ENCODE data around the gene BCR.
"Not testable (repeated sequence)": the region's sequence is repeated elsewhere in the genome, so short reads cannot be mapped to it uniquely, and the experiment has no call there.

Gene BCR

DNA sequence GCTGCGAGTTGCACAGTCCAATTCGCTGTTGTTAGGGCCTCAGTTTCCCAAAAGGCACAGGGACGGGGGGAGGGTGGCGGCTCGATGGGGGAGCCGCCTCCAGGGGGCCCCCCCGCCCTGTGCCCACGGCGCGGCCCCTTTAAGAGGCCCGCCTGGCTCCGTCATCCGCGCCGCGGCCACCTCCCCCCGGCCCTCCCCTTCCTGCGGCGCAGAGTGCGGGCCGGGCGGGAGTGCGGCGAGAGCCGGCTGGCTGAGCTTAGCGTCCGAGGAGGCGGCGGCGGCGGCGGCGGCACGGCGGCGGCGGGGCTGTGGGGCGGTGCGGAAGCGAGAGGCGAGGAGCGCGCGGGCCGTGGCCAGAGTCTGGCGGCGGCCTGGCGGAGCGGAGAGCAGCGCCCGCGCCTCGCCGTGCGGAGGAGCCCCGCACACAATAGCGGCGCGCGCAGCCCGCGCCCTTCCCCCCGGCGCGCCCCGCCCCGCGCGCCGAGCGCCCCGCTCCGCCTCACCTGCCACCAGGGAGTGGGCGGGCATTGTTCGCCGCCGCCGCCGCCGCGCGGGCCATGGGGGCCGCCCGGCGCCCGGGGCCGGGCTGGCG is at the start of gene BCR:
Gene BCR (plus strand): TSS at position 209 of the 592 bp plus-strand sequence. CDS start 452 bp downstream, outside the sequence.
- peak within 1 kb of the TSS; percentile 81 for H3K4me3 ChIP-seq (ENCODE audit: low read depth, low read length)
- peak within 1 kb of the TSS; percentile 21 for H2AFZ ChIP-seq (ENCODE audit: low read length, unreplicated experiment)
- H3K27ac ChIP-seq (ENCODE audit: low read depth, low read length): no peak within 1 kb of the TSS
- peaks cover 35% of the 10 kb centered on the region for H3K4me1 ChIP-seq (ENCODE audit: control insufficient read depth, insufficient read depth, low read length, unreplicated experiment)
- no peaks in the 10 kb centered on the region for H3K36me3 ChIP-seq (ENCODE audit: insufficient read depth, low read length)
- H3K79me2 ChIP-seq (ENCODE audit: control insufficient read depth, insufficient read depth, low read length, unreplicated experiment): peaks cover 40% of the 10 kb centered on the region
- no peaks in the 10 kb centered on the region for H3K27me3 ChIP-seq (ENCODE audit: insufficient read depth, low read length)

DNA sequence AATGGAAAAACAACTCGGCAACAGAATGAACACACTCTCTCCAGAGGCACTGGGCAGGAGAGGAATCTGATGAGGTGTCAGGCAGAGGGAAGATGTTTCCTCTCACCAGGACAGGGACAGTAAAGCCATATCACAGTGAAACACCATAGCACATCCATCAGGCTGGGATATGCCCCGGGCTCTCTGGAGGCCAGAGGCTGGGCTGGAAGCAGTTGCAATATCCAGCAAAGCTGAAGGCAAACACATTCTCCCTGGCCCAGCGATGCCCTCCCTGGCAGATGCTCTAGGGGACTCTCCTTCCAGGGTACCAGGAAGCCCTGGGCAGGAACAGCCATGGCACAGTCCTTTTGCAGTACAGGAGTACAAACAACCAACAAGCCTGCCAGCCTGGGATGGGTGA is 49.6 kb upstream of the BCR start:
- H3K79me2 ChIP-seq (ENCODE audit: control insufficient read depth, insufficient read depth, low read length, unreplicated experiment): no peaks in the 10 kb centered on the region
- no peak overlapping the region for H2AFZ ChIP-seq (ENCODE audit: low read length, unreplicated experiment)
- no peaks in the 10 kb centered on the region for H3K27me3 ChIP-seq (ENCODE audit: insufficient read depth, low read length)
- no peaks in the 10 kb centered on the region for H3K36me3 ChIP-seq (ENCODE audit: insufficient read depth, low read length)
- no peaks in the 10 kb centered on the region for H3K4me1 ChIP-seq (ENCODE audit: control insufficient read depth, insufficient read depth, low read length, unreplicated experiment)
- H3K27ac ChIP-seq (ENCODE audit: low read depth, low read length): no peak overlapping the region
- H3K4me3 ChIP-seq (ENCODE audit: low read depth, low read length): no peak overlapping the region

DNA sequence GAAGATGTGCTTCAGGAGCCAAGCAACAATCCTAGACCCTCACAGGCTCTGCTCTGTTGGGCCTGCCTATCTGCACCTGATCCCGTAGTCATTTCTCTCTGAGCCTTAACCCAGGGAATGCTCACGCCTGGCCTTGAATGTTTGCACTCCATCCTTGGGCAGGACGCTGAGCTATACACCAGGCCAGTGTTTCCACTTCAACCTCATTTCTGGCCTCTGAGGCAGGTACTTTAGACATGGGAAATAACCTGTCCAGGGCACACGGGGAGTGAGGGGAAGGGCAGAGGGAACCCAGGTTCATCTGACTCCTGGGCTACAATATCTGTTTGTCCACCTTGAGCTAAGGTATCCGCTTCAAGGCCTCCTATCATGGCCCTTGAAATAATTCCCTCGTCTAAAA is 48.4 kb upstream of the BCR start:
- H3K27me3 ChIP-seq (ENCODE audit: insufficient read depth, low read length): no peaks in the 10 kb centered on the region

DNA sequence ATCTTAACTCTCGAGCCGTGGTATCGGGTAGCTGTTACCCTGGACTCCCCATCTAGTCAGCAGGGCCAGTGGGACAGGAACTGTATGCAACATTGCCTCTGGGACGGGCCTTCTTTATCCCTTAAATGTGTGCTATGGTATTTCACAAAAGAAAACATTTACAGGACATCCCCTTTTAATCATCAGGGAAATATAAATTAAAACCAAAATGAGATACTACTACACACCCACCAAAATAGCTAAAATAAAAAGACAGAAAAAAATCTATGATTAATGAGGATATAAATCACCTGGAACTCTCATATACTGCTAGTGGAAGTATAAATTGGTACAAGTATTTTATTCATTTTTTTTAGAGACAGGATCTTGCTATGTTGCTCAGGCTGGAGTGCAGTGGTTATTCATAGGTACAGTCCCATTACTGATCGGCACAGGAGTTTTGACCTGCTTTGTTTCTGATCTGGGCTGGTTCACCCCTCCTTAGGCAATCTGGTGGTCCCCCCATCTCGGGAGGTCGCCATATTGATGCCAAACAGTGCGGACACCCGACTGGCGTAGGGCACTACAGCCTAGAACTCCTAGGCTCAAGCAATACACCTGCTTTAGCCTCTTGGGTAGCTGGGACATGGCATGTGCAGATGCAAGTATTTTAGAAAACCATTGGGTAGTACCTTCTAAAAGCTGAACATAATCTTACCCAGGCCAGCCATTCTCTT is 47.8 kb upstream of the BCR start:
- Histone ChIP-seq H3K27ac (ENCODE audit: low read depth, low read length) (no peak overlapping the region), H2AFZ (ENCODE audit: low read length, unreplicated experiment) (no peak overlapping the region), H3K4me3 (ENCODE audit: low read depth, low read length) (no peak overlapping the region), H3K4me1 (ENCODE audit: control insufficient read depth, insufficient read depth, low read length, unreplicated experiment) (no peaks in the 10 kb centered on the region), H3K36me3 (ENCODE audit: insufficient read depth, low read length) (no peaks in the 10 kb centered on the region), H3K79me2 (ENCODE audit: control insufficient read depth, insufficient read depth, low read length, unreplicated experiment) (no peaks in the 10 kb centered on the region), H3K27me3 (ENCODE audit: insufficient read depth, low read length) (no peaks in the 10 kb centered on the region)

More for the DNA sequence above, 48.4 kb upstream of the BCR start:
- Histone ChIP-seq H3K27ac (ENCODE audit: low read depth, low read length) (no peak overlapping the region), H2AFZ (ENCODE audit: low read length, unreplicated experiment) (no peak overlapping the region), H3K4me3 (ENCODE audit: low read depth, low read length) (no peak overlapping the region), H3K36me3 (ENCODE audit: insufficient read depth, low read length) (no peaks in the 10 kb centered on the region), H3K4me1 (ENCODE audit: control insufficient read depth, insufficient read depth, low read length, unreplicated experiment) (no peaks in the 10 kb centered on the region), H3K79me2 (ENCODE audit: control insufficient read depth, insufficient read depth, low read length, unreplicated experiment) (no peaks in the 10 kb centered on the region)

DNA sequence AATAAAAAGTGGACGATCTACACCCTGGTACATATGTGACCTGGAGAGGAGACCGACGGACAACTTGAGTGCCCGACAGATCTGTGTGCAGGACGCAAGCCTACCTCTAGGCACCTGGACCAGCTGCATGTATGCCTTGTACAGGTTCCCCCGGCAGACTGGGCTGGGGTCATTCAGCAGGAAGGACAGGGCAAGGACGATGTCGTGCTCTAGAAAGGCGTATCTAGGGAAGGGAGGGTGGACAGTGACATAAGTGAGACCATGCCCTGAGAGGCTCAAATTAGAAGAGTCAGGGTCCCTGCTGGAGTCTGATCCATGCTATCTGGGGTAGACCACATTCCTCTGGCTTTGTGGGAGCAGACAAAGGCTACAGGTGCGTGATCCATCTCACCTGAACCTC is 46.4 kb upstream of the BCR start:
- Histone ChIP-seq H3K27me3 (ENCODE audit: insufficient read depth, low read length) (no peaks in the 10 kb centered on the region), H3K4me1 (ENCODE audit: control insufficient read depth, insufficient read depth, low read length, unreplicated experiment) (peaks cover 8% of the 10 kb centered on the region), H3K4me3 (ENCODE audit: low read depth, low read length) (no peak overlapping the region), H3K27ac (ENCODE audit: low read depth, low read length) (no peak overlapping the region), H3K79me2 (ENCODE audit: control insufficient read depth, insufficient read depth, low read length, unreplicated experiment) (no peaks in the 10 kb centered on the region), H3K36me3 (ENCODE audit: insufficient read depth, low read length) (no peaks in the 10 kb centered on the region), H2AFZ (ENCODE audit: low read length, unreplicated experiment) (no peak overlapping the region)

DNA sequence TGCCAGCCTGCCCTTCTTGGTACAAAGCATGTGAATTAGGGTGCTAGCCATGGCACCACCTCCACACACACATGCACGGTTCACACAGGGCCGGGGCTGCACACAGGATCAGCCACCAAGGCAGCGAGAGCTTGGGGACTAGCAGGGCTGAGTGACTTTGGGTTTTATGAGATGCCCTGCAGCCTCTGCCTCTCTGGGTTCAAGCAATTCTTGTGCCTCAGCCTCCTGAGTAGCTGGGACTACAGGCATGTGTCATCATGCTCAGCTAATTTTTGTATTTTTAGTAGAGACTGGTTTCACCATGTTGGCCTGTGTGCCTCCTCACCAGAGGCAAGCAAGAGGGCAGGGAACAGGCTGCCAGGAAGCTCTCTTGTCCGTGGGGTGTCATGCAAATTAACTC is 43.3 kb upstream of the BCR start:
- H3K4me1 ChIP-seq (ENCODE audit: control insufficient read depth, insufficient read depth, low read length, unreplicated experiment): peaks cover 11% of the 10 kb centered on the region
- H3K36me3 ChIP-seq (ENCODE audit: insufficient read depth, low read length); H2AFZ ChIP-seq (ENCODE audit: low read length, unreplicated experiment); H3K27me3 ChIP-seq (ENCODE audit: insufficient read depth, low read length); H3K4me3 ChIP-seq (ENCODE audit: low read depth, low read length); H3K27ac ChIP-seq (ENCODE audit: low read depth, low read length); H3K79me2 ChIP-seq (ENCODE audit: control insufficient read depth, insufficient read depth, low read length, unreplicated experiment): not testable (repeated sequence)

DNA sequence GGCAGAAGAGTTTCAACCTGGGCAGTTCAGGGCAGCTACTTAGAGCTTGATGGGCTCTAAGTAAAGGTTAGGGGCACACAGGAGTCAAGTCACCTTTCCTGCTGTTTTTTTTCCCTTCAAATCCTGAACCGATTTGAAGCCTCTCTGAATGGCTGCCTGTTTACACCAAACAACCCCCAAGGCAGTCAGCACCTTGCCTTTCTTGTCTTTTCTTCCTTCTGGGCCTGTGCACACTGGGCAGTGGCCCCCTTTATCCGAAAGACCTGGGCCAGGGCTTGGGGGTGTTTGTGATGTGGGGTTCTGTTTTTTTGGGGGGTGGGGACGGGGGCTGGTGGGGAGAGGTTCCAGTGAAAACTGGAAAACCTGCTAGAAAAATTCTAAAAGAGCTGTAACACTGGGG is 42.8 kb upstream of the BCR start:
- Histone ChIP-seq H2AFZ (ENCODE audit: low read length, unreplicated experiment) (no peak overlapping the region), H3K4me3 (ENCODE audit: low read depth, low read length) (no peak overlapping the region), H3K36me3 (ENCODE audit: insufficient read depth, low read length) (no peaks in the 10 kb centered on the region), H3K27me3 (ENCODE audit: insufficient read depth, low read length) (no peaks in the 10 kb centered on the region), H3K79me2 (ENCODE audit: control insufficient read depth, insufficient read depth, low read length, unreplicated experiment) (no peaks in the 10 kb centered on the region), H3K27ac (ENCODE audit: low read depth, low read length) (no peak overlapping the region), H3K4me1 (ENCODE audit: control insufficient read depth, insufficient read depth, low read length, unreplicated experiment) (peaks cover 11% of the 10 kb centered on the region)

DNA sequence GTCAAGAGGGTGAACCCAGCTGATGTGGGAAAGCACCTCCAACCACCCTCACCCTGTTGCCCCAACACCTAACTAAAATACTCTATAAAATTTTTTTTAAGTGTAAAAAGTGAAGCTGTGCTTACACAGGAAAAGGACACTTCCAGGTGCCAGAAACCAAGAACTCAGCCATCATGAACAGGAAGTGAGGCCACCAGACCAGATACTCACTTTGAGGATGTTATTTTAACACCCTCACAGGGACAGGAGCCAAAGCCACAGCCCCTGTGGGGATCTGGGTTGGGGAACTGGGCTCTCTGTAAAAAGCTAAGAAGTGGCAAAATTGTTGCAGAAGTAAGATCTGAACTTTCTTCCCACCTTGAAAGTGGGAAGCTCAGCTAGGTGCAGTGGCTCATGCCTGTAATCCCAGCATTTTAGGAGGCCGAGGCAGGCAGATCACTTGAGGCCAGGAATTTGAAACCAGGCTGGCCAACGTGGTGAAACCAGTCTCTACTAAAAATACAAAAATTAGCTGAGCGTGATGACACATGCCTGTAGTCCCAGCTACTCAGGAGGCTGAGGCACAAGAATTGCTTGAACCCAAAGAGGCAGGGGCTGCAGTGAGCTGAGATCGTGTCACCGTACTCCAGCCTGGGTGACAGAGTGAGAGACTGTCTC is 42.3 kb upstream of the BCR start:
- peaks cover 11% of the 10 kb centered on the region for H3K4me1 ChIP-seq (ENCODE audit: control insufficient read depth, insufficient read depth, low read length, unreplicated experiment)
- no peak overlapping the region for H2AFZ ChIP-seq (ENCODE audit: low read length, unreplicated experiment)
- no peaks in the 10 kb centered on the region for H3K79me2 ChIP-seq (ENCODE audit: control insufficient read depth, insufficient read depth, low read length, unreplicated experiment)
- no peak overlapping the region for H3K4me3 ChIP-seq (ENCODE audit: low read depth, low read length)
- H3K27me3 ChIP-seq (ENCODE audit: insufficient read depth, low read length): no peaks in the 10 kb centered on the region
- no peaks in the 10 kb centered on the region for H3K36me3 ChIP-seq (ENCODE audit: insufficient read depth, low read length)
- no peak overlapping the region for H3K27ac ChIP-seq (ENCODE audit: low read depth, low read length)

DNA sequence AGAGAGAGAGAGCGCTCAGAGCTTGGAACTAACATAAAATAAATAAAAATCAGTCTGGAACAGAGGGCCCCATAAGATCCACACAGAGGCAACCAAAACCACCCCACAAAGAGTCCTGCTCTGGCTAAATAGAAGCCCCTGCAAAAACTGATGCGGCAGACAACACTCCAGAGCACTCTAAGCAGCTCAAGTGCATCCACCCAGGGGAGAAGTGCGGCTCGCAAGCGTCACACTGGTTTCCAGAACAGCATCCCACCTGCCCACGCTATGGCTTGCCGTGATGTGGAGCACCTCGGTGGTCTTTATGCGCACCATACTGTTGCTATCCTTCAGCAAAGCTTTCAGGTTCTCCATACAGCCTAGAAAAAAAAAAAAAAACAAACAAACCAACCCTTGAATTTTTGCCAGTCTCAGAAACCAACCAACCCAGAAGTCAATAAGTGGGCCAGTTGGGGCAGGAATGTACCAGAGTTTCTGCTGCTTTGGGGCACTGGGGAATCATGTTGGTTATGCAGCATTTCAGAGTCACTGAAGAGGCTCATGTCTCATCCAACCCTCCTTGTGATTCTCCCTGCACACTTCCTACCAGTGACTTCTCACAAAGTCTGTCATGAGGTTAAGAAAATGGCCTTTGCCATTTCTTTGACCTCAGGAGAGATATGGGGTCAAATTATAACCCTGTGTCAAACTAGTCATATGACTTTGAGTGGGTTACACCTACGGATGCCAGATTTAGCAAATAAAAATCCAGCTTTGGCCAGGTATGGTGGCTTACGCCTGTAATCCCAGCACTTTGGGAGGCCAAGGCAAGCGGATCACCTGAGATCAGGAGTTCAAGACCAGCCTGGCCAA is 41.5 kb upstream of the BCR start:
- Histone ChIP-seq H3K27me3 (ENCODE audit: insufficient read depth, low read length) (no peaks in the 10 kb centered on the region), H2AFZ (ENCODE audit: low read length, unreplicated experiment) (no peak overlapping the region), H3K27ac (ENCODE audit: low read depth, low read length) (no peak overlapping the region), H3K79me2 (ENCODE audit: control insufficient read depth, insufficient read depth, low read length, unreplicated experiment) (no peaks in the 10 kb centered on the region), H3K36me3 (ENCODE audit: insufficient read depth, low read length) (no peaks in the 10 kb centered on the region), H3K4me1 (ENCODE audit: control insufficient read depth, insufficient read depth, low read length, unreplicated experiment) (peaks cover 11% of the 10 kb centered on the region), H3K4me3 (ENCODE audit: low read depth, low read length) (no peak overlapping the region)

DNA sequence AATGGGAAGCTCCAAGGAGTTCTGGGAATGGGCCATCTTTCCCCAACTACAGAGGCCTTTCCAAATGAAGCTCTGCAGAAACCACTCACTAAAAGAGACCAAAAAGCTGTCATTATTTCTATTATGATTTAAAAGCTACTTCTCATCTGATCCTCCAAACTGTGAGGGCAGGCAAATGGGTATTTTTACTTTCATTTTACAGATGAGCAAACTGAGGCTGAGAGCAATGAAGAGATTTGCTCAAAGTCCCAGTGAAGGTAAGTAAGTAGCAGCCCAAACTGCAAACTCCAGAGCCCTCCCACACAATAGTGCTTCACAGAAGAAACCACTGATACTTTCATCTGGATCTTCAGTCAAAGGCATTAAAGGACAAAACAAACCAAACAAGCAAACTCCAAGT is 39.9 kb upstream of the BCR start:
- H3K27ac ChIP-seq (ENCODE audit: low read depth, low read length): no peak overlapping the region
- H3K79me2 ChIP-seq (ENCODE audit: control insufficient read depth, insufficient read depth, low read length, unreplicated experiment): no peaks in the 10 kb centered on the region
- no peaks in the 10 kb centered on the region for H3K27me3 ChIP-seq (ENCODE audit: insufficient read depth, low read length)
- H3K36me3 ChIP-seq (ENCODE audit: insufficient read depth, low read length): no peaks in the 10 kb centered on the region
- H2AFZ ChIP-seq (ENCODE audit: low read length, unreplicated experiment): no peak overlapping the region
- H3K4me1 ChIP-seq (ENCODE audit: control insufficient read depth, insufficient read depth, low read length, unreplicated experiment): peaks cover 11% of the 10 kb centered on the region
- no peak overlapping the region for H3K4me3 ChIP-seq (ENCODE audit: low read depth, low read length)
